Esophagus muscularis mucosa (tissue), 4 donors: ENCODE results near the gene MESP2.

ENCODE experiments used
- EP300 ChIP-seq: sonication (generic); formaldehyde crosslinking; IDR thresholded peaks from one replicate; pipeline ENCODE4 v1.6.1; 2017; ENCODE audit warnings: antibody characterized with exemption
- POLR2A ChIP-seq: fragments of 450-650 bp; IDR thresholded peaks from one replicate; pipeline ENCODE4 v1.6.1; 2017; ENCODE audit warnings: antibody characterized with exemption, moderate library complexity, mild to moderate bottlenecking, low read depth
- TF ChIP-seq, protein P1 (sequence below), 3 experiments: fragments of 200-600 bp in 2 of 3; fragments of 450-650 bp in 1 of 3; sonication (generic) in 2 of 3; IDR thresholded peaks; one replicate each; pipeline ENCODE4 v1.5.1; 2017 to 2019; ENCODE audit warnings: antibody characterized with exemption in 3 of 3, mild to moderate bottlenecking in 2 of 3, moderate library complexity in 1 of 3

GRCh38 chr15:89822951-89823711, 47.0 kb downstream of the MESP2 start:
- TF ChIP-seq, protein P1, sequence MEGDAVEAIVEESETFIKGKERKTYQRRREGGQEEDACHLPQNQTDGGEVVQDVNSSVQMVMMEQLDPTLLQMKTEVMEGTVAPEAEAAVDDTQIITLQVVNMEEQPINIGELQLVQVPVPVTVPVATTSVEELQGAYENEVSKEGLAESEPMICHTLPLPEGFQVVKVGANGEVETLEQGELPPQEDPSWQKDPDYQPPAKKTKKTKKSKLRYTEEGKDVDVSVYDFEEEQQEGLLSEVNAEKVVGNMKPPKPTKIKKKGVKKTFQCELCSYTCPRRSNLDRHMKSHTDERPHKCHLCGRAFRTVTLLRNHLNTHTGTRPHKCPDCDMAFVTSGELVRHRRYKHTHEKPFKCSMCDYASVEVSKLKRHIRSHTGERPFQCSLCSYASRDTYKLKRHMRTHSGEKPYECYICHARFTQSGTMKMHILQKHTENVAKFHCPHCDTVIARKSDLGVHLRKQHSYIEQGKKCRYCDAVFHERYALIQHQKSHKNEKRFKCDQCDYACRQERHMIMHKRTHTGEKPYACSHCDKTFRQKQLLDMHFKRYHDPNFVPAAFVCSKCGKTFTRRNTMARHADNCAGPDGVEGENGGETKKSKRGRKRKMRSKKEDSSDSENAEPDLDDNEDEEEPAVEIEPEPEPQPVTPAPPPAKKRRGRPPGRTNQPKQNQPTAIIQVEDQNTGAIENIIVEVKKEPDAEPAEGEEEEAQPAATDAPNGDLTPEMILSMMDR (IDR thresholded peaks at IDR 0.05), result no peak
- TF ChIP-seq POLR2A, result no peak
- no peak for TF ChIP-seq EP300
